GM23338 (cell line): ENCODE results near the gene LOXL3. TPM values are rescaled to one million over a fixed set of nuclear protein-coding genes. Genes with fewer than 3 reads are reported as not detected.

ENCODE experiments used
- ATAC-seq: fragments of 200-7000 bp; cut with Tn5 transposase; 3 replicates; pipeline ENCODE4 v1.9.1; 2020
- DNase-seq: peaks from one replicate; pipeline ENCODE4 v3.0.0-alpha.2; 2015; ENCODE audit warnings: low spot score
- H2AFZ ChIP-seq: fragments of 200-600 bp; sonication (generic); 2 replicates; pipeline ENCODE4 v1.8.0; 2016; ENCODE audit warnings: antibody characterized with exemption, mild to moderate bottlenecking, moderate library complexity
- H3F3A ChIP-seq: fragments of 200-600 bp; sonication (generic); replicated peaks from 2 replicates; pipeline ENCODE4 v1.8.0; 2017; ENCODE audit warnings: antibody characterized with exemption, mixed run types, low read depth
- H3K27ac ChIP-seq: fragments of 200-600 bp; sonication (generic); 2 replicates; pipeline ENCODE4 v1.6.1; 2016; ENCODE audit warnings: low read depth
- H3K27me3 ChIP-seq: fragments of 200-600 bp; sonication (generic); 2 replicates; pipeline ENCODE4 v1.8.0; 2016; ENCODE audit warnings: mild to moderate bottlenecking, mixed run types, moderate library complexity; ENCODE audit not compliant: insufficient read depth
- H3K36me3 ChIP-seq: fragments of 200-600 bp; sonication (generic); 2 replicates; pipeline ENCODE4 v1.8.0; 2016; ENCODE audit warnings: mild to moderate bottlenecking; ENCODE audit not compliant: insufficient read depth
- H3K4me1 ChIP-seq: fragments of 200-600 bp; sonication (generic); 2 replicates; pipeline ENCODE4 v1.8.0; 2016; ENCODE audit warnings: mild to moderate bottlenecking, moderate library complexity; ENCODE audit not compliant: insufficient read depth
- H3K4me2 ChIP-seq: fragments of 200-600 bp; sonication (generic); 2 replicates; pipeline ENCODE4 v1.7.1; 2017; ENCODE audit warnings: mixed run types
- H3K4me3 ChIP-seq: fragments of 200-600 bp; sonication (generic); 2 replicates; pipeline ENCODE4 v1.6.1; 2016; ENCODE audit warnings: mixed run types
- H3K79me2 ChIP-seq: fragments of 200-600 bp; sonication (generic); replicated peaks from 2 replicates; pipeline ENCODE4 v1.8.0; 2017; ENCODE audit warnings: mild to moderate bottlenecking; ENCODE audit not compliant: insufficient read depth
- H3K9me2 ChIP-seq: fragments of 200-600 bp; sonication (generic); 2 replicates; pipeline ENCODE4 v1.8.0; 2017; ENCODE audit not compliant: insufficient read depth
- H4K20me1 ChIP-seq: fragments of 200-600 bp; sonication (generic); replicated peaks from 2 replicates; pipeline ENCODE4 v1.8.0; 2017; ENCODE audit warnings: mild to moderate bottlenecking; ENCODE audit not compliant: insufficient read depth
- H3K27ac Mint-ChIP-seq: 2 replicates; pipeline ENCODE4 v1.8.0; 2020; ENCODE audit warnings: inconsistent platforms, mild to moderate bottlenecking, moderate library complexity, mixed read lengths
- H3K27me3 Mint-ChIP-seq: 3 replicates; pipeline ENCODE4 v1.8.0; 2022; ENCODE audit warnings: low read depth, mild to moderate bottlenecking, moderate library complexity, mixed read lengths, inconsistent platforms; ENCODE audit not compliant: insufficient read depth, poor library complexity
- H3K36me3 Mint-ChIP-seq: 3 replicates; pipeline ENCODE4 v1.8.0; 2021; ENCODE audit warnings: low read depth, mild to moderate bottlenecking, inconsistent platforms, moderate library complexity, mixed read lengths
- H3K4me1 Mint-ChIP-seq: 3 replicates; pipeline ENCODE4 v1.8.0; 2020; ENCODE audit warnings: mild to moderate bottlenecking, inconsistent platforms, mixed read lengths
- H3K4me3 Mint-ChIP-seq: 3 replicates; pipeline ENCODE4 v1.8.0; 2021; ENCODE audit warnings: moderate library complexity, mild to moderate bottlenecking, inconsistent platforms, mixed read lengths
- H3K9me3 Mint-ChIP-seq: 3 replicates; pipeline ENCODE4 v1.8.0; 2020; ENCODE audit warnings: moderate library complexity, mild to moderate bottlenecking, inconsistent platforms, mixed read lengths
- CREB1 ChIP-seq: fragments of 250-450 bp; sonication (Bioruptor Pico); IDR thresholded peaks from 2 replicates; pipeline ENCODE4 v1.5.0; 2020; ENCODE audit warnings: low read depth, mild to moderate bottlenecking, moderate library complexity
- CTCF ChIP-seq, 2 experiments: fragments of 200-600 bp in 1 of 2; sonication (generic) in 1 of 2; conservative IDR thresholded peaks; 2 replicates each; pipeline versions ENCODE4 v1.5.1 to v1.6.1; 2016 to 2017; ENCODE audit warnings: antibody characterized with exemption in 2 of 2, low read depth in 2 of 2, mild to moderate bottlenecking in 2 of 2, moderate library complexity in 1 of 2
- EZH2 ChIP-seq: fragments of 200-600 bp; sonication (generic); IDR thresholded peaks from one replicate; pipeline ENCODE4 v1.8.0; 2017; ENCODE audit warnings: antibody characterized with exemption, mild to moderate bottlenecking, low read depth; ENCODE audit not compliant: unreplicated experiment
- EZH2phosphoT487 ChIP-seq: fragments of 200-600 bp; sonication (generic); IDR thresholded peaks from one replicate; pipeline ENCODE4 v1.8.1; 2018; ENCODE audit warnings: antibody characterized with exemption; ENCODE audit not compliant: unreplicated experiment
- JUNB ChIP-seq: IDR thresholded peaks from one replicate; pipeline ENCODE4 v1.6.1; 2016; ENCODE audit warnings: antibody characterized with exemption; ENCODE audit not compliant: unreplicated experiment
- NANOG ChIP-seq: IDR thresholded peaks from 2 replicates; pipeline ENCODE4 v1.6.1; 2016; ENCODE audit warnings: antibody characterized with exemption, borderline replicate concordance
- STAT1 ChIP-seq: IDR thresholded peaks from one replicate; pipeline ENCODE4 v1.6.1; 2016; ENCODE audit warnings: antibody characterized with exemption; ENCODE audit not compliant: unreplicated experiment
- ZNF114 ChIP-seq: fragments of 250-450 bp; sonication (Bioruptor Pico); IDR thresholded peaks from 2 replicates; pipeline ENCODE4 v1.5.0; 2020; ENCODE audit warnings: mild to moderate bottlenecking, moderate library complexity
- ZNF331 ChIP-seq: fragments of 250-450 bp; sonication (Bioruptor Pico); IDR thresholded peaks from 2 replicates; pipeline ENCODE4 v1.5.0; 2020; ENCODE audit warnings: low read depth, mild to moderate bottlenecking, moderate library complexity
- polyA plus RNA-seq: library from polyadenylated mRNA; unstranded; fragments of >200 nt; fragmentation: Nextera tagmentation; extraction: Ambion mirVana; gene quantifications from 2 replicates; pipeline ENCODE4 v1.2.1, GENCODE V29; 2016
- total RNA-seq: library from RNA; depleted of rRNA; stranded (reverse); fragments of >200 nt; shearing (Covaris generic); gene quantifications from 2 replicates; pipeline ENCODE4 v1.2.3, GENCODE V29; 2014
- TF ChIP-seq, protein P1 (sequence below): IDR thresholded peaks from 2 replicates; pipeline ENCODE4 v1.6.1; 2016; ENCODE audit warnings: antibody characterized with exemption
- TF ChIP-seq, protein P2 (sequence below): fragments of 250-450 bp; sonication (Bioruptor Pico); IDR thresholded peaks from 2 replicates; pipeline ENCODE4 v1.5.0; 2020; ENCODE audit warnings: mild to moderate bottlenecking, moderate library complexity

The LOXL3 gene
- total and polyA plus RNA-seq, 2 experiments from 2014 or later = 4.7 to 14.9 TPM

DNA sequence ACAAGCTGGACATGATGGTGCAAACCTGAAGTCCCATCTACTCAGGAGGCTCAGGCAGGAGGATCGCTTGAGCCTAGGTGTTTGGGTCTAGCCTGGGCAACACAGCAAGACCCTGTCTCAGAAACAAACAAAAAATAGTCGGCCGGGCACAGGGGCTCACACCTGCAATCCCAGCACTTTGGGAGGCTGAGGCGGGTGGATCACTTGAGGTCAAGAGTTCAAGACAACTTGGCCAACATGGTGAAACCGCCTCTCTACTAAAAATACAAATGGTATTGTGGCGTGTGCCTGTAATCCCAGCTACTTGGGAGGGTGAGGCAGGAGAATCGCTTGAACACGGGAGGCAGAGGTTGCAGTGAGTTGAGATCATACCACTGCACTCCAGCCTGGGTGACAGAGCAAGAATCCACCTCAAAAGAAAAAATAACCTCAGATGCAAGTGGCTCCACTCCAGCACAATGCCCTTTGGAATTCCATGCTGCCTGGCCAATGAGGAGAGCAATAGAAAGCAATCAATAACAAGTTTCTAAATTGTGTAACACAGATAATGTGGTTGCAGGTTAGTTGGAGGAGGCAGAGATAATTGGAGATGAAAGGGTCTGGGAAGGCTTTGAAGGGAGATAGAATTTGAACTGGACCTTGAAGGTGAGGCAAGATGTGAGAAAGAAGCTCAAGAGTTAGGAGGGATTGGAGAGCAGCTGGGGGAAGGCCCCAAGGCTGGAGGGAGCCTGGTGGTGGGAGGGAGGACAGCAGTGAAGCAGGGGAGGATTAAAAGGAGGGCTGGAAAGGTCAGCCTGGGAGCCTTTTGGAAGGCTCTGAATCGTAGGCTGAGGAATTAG lies 64.9 kb downstream of the LOXL3 start (continued):
- no peak for TF ChIP-seq EZH2
- TF ChIP-seq, protein P1, sequence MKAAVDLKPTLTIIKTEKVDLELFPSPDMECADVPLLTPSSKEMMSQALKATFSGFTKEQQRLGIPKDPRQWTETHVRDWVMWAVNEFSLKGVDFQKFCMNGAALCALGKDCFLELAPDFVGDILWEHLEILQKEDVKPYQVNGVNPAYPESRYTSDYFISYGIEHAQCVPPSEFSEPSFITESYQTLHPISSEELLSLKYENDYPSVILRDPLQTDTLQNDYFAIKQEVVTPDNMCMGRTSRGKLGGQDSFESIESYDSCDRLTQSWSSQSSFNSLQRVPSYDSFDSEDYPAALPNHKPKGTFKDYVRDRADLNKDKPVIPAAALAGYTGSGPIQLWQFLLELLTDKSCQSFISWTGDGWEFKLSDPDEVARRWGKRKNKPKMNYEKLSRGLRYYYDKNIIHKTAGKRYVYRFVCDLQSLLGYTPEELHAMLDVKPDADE = no peak
- TF ChIP-seq ZNF331 (CRISPR knock-in tag) = no peak
- TF ChIP-seq NANOG = no peak
- no peak for TF ChIP-seq ZNF114

GRCh38 chr2:74486141-74486540 lies 67.6 kb downstream of the LOXL3 start:
- Mint-ChIP-seq H3K27me3 (peaks cover 11% of the 10 kb centered on the region), H3K4me3 (no peak overlapping the region; the same call in 2 of the 3 replicates), H3K9me3 (no peaks in the 10 kb centered on the region; the same call in 2 of the 3 replicates), H3K36me3 (peaks cover 32% of the 10 kb centered on the region), H3K27ac (no peak overlapping the region), H3K4me1 (peaks cover 3% of the 10 kb centered on the region)
- no peak overlapping the region for H3K4me3 ChIP-seq
- H3K79me2 ChIP-seq = peaks cover 11% of the 10 kb centered on the region
- no peaks in the 10 kb centered on the region for H3K9me2 ChIP-seq
- DNase-seq (no peak), ATAC-seq (no peak)
- H3K27ac ChIP-seq = no peak overlapping the region
- H3K27me3 ChIP-seq = no peaks in the 10 kb centered on the region
- no peaks in the 10 kb centered on the region; the same call in 1 of the 2 replicates for H3K36me3 ChIP-seq
- peaks cover 7% of the 10 kb centered on the region; the same call in 1 of the 2 replicates for H4K20me1 ChIP-seq
- H3F3A ChIP-seq = no peaks in the 10 kb centered on the region
- no peak overlapping the region for H2AFZ ChIP-seq
- no peak overlapping the region for H3K4me2 ChIP-seq
- H3K4me1 ChIP-seq = peaks cover 5% of the 10 kb centered on the region; the same call in 1 of the 2 replicates
- no peak for TF ChIP-seq EZH2
- no peak for TF ChIP-seq EZH2phosphoT487
- no peak for TF ChIP-seq STAT1
- TF ChIP-seq ZNF114 = no peak
- no peak for TF ChIP-seq CTCF (conservative IDR thresholded peaks at IDR 0.05; ENCODE audit: low read depth in 2 of 2)
- no peak for TF ChIP-seq CREB1 (CRISPR knock-in tag)
- no peak for TF ChIP-seq ZNF331 (CRISPR knock-in tag)
- TF ChIP-seq JUNB = no peak
- no peak for TF ChIP-seq NANOG
- TF ChIP-seq, protein P1 = no peak
- TF ChIP-seq, protein P2, sequence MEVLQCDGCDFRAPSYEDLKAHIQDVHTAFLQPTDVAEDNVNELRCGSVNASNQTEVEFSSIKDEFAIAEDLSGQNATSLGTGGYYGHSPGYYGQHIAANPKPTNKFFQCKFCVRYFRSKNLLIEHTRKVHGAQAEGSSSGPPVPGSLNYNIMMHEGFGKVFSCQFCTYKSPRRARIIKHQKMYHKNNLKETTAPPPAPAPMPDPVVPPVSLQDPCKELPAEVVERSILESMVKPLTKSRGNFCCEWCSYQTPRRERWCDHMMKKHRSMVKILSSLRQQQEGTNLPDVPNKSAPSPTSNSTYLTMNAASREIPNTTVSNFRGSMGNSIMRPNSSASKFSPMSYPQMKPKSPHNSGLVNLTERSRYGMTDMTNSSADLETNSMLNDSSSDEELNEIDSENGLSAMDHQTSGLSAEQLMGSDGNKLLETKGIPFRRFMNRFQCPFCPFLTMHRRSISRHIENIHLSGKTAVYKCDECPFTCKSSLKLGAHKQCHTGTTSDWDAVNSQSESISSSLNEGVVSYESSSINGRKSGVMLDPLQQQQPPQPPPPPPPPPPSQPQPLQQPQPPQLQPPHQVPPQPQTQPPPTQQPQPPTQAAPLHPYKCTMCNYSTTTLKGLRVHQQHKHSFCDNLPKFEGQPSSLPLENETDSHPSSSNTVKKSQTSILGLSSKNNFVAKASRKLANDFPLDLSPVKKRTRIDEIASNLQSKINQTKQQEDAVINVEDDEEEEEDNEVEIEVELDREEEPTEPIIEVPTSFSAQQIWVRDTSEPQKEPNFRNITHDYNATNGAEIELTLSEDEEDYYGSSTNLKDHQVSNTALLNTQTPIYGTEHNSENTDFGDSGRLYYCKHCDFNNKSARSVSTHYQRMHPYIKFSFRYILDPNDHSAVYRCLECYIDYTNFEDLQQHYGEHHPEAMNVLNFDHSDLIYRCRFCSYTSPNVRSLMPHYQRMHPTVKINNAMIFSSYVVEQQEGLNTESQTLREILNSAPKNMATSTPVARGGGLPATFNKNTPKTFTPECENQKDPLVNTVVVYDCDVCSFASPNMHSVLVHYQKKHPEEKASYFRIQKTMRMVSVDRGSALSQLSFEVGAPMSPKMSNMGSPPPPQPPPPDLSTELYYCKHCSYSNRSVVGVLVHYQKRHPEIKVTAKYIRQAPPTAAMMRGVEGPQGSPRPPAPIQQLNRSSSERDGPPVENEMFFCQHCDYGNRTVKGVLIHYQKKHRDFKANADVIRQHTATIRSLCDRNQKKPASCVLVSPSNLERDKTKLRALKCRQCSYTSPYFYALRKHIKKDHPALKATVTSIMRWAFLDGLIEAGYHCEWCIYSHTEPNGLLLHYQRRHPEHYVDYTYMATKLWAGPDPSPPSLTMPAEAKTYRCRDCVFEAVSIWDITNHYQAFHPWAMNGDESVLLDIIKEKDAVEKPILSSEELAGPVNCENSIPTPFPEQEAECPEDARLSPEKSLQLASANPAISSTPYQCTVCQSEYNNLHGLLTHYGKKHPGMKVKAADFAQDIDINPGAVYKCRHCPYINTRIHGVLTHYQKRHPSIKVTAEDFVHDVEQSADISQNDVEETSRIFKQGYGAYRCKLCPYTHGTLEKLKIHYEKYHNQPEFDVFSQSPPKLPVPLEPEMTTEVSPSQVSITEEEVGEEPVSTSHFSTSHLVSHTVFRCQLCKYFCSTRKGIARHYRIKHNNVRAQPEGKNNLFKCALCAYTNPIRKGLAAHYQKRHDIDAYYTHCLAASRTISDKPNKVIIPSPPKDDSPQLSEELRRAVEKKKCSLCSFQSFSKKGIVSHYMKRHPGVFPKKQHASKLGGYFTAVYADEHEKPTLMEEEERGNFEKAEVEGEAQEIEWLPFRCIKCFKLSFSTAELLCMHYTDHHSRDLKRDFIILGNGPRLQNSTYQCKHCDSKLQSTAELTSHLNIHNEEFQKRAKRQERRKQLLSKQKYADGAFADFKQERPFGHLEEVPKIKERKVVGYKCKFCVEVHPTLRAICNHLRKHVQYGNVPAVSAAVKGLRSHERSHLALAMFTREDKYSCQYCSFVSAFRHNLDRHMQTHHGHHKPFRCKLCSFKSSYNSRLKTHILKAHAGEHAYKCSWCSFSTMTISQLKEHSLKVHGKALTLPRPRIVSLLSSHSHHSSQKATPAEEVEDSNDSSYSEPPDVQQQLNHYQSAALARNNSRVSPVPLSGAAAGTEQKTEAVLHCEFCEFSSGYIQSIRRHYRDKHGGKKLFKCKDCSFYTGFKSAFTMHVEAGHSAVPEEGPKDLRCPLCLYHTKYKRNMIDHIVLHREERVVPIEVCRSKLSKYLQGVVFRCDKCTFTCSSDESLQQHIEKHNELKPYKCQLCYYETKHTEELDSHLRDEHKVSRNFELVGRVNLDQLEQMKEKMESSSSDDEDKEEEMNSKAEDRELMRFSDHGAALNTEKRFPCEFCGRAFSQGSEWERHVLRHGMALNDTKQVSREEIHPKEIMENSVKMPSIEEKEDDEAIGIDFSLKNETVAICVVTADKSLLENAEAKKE (CRISPR knock-in tag) = no peak
